K562 (cell line): ENCODE measurements around the gene DNAJB11. TPM values are rescaled to one million over a fixed set of nuclear protein-coding genes. Genes with fewer than 3 reads are reported as not detected.

Source experiments
- BACH1 ChIP-seq: fragments of 200-800 bp; sonication (Bioruptor generic); IDR thresholded peaks from 2 replicates; pipeline ENCODE4 v1.6.1; 2016; ENCODE audit warnings: missing genetic modification characterization, missing compliant biosample characterization
- BCOR ChIP-seq: fragments of 450-650 bp; IDR thresholded peaks from 2 replicates; pipeline ENCODE4 v1.6.1; 2016
- CAMTA2 ChIP-seq: fragments of 250-450 bp; sonication (Bioruptor Pico); conservative IDR thresholded peaks from 2 replicates; pipeline ENCODE4 v1.5.1; 2022
- EZH2 ChIP-seq: IDR thresholded peaks from 2 replicates; pipeline ENCODE4 v1.6.1; 2012; ENCODE audit warnings: low read depth, mild to moderate bottlenecking, inconsistent platforms, low read length, borderline replicate concordance
- GATAD2A ChIP-seq: fragments of 450-650 bp; IDR thresholded peaks from 2 replicates; pipeline ENCODE4 v1.6.1; 2017
- HMG20B ChIP-seq: fragments of 250-450 bp; sonication (Bioruptor Pico); IDR thresholded peaks from 2 replicates; pipeline ENCODE4 v1.5.0; 2021; ENCODE audit warnings: mild to moderate bottlenecking
- KDM4B ChIP-seq, 2 experiments: fragments of 450-650 bp in 1 of 2; sonication (generic) in 1 of 2; IDR thresholded peaks; 2 replicates each; pipeline ENCODE4 v1.6.1; 2016 to 2017; ENCODE audit warnings: borderline replicate concordance in 2 of 2, antibody characterized with exemption in 1 of 2, low read depth in 1 of 2, mild to moderate bottlenecking in 1 of 2
- PHF20 ChIP-seq: fragments of 450-650 bp; IDR thresholded peaks from 2 replicates; pipeline ENCODE4 v1.6.1; 2018; ENCODE audit not compliant: partially characterized antibody
- PTBP1 ChIP-seq: fragments of 200-400 bp; formaldehyde crosslinking; IDR thresholded peaks from 2 replicates; pipeline ENCODE4 v1.6.1; 2017; ENCODE audit warnings: low read depth, low read length
- SMC3 ChIP-seq: conservative IDR thresholded peaks from 2 replicates; pipeline ENCODE4 v1.6.1; 2011; ENCODE audit warnings: low read depth, low read length, improper control_type of control experiment; ENCODE audit not compliant: insufficient read depth
- TEAD4 ChIP-seq, 2 experiments: sonication (generic) in 1 of 2; formaldehyde crosslinking in 1 of 2; IDR thresholded peaks; 2 replicates each; pipeline versions ENCODE4 v1.6.1 to v1.8.0; 2012 to 2022; ENCODE audit warnings: borderline replicate concordance in 1 of 2, inconsistent platforms in 1 of 2, low read length in 1 of 2, mild to moderate bottlenecking in 1 of 2, missing genetic modification reagents in 1 of 2
- ZNF140 ChIP-seq: fragments of 250-450 bp; sonication (Bioruptor Pico); IDR thresholded peaks from 2 replicates; pipeline ENCODE4 v1.8.0; 2021; ENCODE audit warnings: moderate library complexity, mild to moderate bottlenecking, inconsistent platforms
- ZNF175 ChIP-seq: fragments of 200-800 bp; sonication (Bioruptor generic); IDR thresholded peaks from 2 replicates; pipeline ENCODE4 v1.6.1; 2016; ENCODE audit warnings: low read depth, mild to moderate bottlenecking, missing genetic modification characterization, missing compliant biosample characterization
- polyA plus RNA-seq, 8 experiments: library from polyadenylated mRNA; depleted of rRNA in 4 of 8; stranded (reverse) in 5 of 8; unstranded in 3 of 8; fragments of >200 nt; fragmentation: Nextera tagmentation in 2 of 8; fragmentation: Illumina TruSeq in 1 of 8; extraction: Ambion mirVana in 2 of 8; extraction: Trizol in 1 of 8; gene quantifications; 2 replicates each; pipeline versions ENCODE4 v1.2.1 to v1.2.3, GENCODE V29; 2011 to 2014; ENCODE audit warnings: inconsistent platforms in 1 of 8, missing spikeins in 1 of 8
- total RNA-seq, 7 experiments: library from RNA; depleted of rRNA in 6 of 7; stranded (reverse); fragments of >200 nt in 6 of 7; fragmentation: Illumina TruSeq in 2 of 7; extraction: Trizol in 2 of 7; gene quantifications; 2 replicates each; pipeline versions ENCODE4 v1.2.1 to v1.2.3, GENCODE V29; 2011 to 2021; ENCODE audit warnings: low replicate concordance in 1 of 7
- TF ChIP-seq, protein P1 (sequence below): fragments of 450-650 bp; IDR thresholded peaks from 2 replicates; pipeline ENCODE4 v1.6.1; 2016; ENCODE audit warnings: mild to moderate bottlenecking, moderate library complexity
- TF ChIP-seq, protein P2 (sequence below): fragments of 450-650 bp; formaldehyde crosslinking; conservative IDR thresholded peaks from 2 replicates; pipeline ENCODE4 v1.4.0; 2022; ENCODE audit warnings: mild to moderate bottlenecking, missing genetic modification characterization

DNAJB11 gene
- total and polyA plus RNA-seq, 9 of the 15 experiments (the other 6 are each of a cell fraction or from before 2014, with no cell fraction given): 14.8 to 74.7 (median 63.8) TPM

DNA sequence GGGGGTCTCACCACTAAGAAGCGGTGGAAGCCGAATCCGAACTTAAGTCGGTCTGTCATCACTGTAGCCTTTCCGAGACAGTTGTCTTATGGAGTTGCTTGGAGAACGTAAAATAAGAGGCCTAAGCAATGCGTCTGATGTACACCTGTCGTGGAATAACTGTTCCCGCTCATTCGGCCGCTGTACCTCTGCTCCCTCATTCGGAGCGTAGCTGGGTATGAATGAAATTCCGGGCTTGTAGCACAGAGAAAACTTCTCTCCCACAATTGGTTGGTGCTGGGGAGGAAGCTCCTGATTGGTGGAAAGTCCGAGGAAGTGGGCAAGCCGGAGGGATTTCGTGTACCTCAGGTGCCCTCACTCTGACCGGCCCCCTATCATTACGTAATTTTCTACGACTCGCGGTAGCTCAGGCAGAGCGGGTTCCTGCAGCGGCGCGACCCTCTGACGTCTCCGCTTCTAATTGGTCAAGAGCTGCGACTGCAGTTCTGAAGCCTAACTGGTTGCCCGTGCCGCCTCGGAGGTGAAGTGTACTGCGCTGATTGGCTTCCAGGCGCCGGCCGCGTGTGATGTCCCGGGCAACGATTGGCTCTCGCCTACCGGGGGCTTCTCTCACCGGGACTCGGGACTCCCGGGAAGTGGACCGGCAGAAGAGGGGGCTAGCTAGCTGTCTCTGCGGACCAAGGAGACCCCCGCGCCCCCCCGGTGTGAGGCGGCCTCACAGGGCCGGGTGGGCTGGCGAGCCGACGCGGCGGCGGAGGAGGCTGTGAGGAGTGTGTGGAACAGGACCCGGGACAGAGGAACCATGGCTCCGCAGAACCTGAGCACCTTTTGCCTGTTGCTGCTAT is at the start of gene DNAJB11 (continued):
- TF ChIP-seq, protein P1, sequence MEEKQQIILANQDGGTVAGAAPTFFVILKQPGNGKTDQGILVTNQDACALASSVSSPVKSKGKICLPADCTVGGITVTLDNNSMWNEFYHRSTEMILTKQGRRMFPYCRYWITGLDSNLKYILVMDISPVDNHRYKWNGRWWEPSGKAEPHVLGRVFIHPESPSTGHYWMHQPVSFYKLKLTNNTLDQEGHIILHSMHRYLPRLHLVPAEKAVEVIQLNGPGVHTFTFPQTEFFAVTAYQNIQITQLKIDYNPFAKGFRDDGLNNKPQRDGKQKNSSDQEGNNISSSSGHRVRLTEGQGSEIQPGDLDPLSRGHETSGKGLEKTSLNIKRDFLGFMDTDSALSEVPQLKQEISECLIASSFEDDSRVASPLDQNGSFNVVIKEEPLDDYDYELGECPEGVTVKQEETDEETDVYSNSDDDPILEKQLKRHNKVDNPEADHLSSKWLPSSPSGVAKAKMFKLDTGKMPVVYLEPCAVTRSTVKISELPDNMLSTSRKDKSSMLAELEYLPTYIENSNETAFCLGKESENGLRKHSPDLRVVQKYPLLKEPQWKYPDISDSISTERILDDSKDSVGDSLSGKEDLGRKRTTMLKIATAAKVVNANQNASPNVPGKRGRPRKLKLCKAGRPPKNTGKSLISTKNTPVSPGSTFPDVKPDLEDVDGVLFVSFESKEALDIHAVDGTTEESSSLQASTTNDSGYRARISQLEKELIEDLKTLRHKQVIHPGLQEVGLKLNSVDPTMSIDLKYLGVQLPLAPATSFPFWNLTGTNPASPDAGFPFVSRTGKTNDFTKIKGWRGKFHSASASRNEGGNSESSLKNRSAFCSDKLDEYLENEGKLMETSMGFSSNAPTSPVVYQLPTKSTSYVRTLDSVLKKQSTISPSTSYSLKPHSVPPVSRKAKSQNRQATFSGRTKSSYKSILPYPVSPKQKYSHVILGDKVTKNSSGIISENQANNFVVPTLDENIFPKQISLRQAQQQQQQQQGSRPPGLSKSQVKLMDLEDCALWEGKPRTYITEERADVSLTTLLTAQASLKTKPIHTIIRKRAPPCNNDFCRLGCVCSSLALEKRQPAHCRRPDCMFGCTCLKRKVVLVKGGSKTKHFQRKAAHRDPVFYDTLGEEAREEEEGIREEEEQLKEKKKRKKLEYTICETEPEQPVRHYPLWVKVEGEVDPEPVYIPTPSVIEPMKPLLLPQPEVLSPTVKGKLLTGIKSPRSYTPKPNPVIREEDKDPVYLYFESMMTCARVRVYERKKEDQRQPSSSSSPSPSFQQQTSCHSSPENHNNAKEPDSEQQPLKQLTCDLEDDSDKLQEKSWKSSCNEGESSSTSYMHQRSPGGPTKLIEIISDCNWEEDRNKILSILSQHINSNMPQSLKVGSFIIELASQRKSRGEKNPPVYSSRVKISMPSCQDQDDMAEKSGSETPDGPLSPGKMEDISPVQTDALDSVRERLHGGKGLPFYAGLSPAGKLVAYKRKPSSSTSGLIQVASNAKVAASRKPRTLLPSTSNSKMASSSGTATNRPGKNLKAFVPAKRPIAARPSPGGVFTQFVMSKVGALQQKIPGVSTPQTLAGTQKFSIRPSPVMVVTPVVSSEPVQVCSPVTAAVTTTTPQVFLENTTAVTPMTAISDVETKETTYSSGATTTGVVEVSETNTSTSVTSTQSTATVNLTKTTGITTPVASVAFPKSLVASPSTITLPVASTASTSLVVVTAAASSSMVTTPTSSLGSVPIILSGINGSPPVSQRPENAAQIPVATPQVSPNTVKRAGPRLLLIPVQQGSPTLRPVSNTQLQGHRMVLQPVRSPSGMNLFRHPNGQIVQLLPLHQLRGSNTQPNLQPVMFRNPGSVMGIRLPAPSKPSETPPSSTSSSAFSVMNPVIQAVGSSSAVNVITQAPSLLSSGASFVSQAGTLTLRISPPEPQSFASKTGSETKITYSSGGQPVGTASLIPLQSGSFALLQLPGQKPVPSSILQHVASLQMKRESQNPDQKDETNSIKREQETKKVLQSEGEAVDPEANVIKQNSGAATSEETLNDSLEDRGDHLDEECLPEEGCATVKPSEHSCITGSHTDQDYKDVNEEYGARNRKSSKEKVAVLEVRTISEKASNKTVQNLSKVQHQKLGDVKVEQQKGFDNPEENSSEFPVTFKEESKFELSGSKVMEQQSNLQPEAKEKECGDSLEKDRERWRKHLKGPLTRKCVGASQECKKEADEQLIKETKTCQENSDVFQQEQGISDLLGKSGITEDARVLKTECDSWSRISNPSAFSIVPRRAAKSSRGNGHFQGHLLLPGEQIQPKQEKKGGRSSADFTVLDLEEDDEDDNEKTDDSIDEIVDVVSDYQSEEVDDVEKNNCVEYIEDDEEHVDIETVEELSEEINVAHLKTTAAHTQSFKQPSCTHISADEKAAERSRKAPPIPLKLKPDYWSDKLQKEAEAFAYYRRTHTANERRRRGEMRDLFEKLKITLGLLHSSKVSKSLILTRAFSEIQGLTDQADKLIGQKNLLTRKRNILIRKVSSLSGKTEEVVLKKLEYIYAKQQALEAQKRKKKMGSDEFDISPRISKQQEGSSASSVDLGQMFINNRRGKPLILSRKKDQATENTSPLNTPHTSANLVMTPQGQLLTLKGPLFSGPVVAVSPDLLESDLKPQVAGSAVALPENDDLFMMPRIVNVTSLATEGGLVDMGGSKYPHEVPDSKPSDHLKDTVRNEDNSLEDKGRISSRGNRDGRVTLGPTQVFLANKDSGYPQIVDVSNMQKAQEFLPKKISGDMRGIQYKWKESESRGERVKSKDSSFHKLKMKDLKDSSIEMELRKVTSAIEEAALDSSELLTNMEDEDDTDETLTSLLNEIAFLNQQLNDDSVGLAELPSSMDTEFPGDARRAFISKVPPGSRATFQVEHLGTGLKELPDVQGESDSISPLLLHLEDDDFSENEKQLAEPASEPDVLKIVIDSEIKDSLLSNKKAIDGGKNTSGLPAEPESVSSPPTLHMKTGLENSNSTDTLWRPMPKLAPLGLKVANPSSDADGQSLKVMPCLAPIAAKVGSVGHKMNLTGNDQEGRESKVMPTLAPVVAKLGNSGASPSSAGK: no peak; the same call in 1 of the 2 replicates
- TF ChIP-seq PTBP1 (no peak), ZNF140 (CRISPR knock-in tag) (no peak), KDM4B (IDR thresholded peaks at IDR 0.05; ENCODE audit: borderline replicate concordance in 2 of 2, low read depth in 1 of 2) (no peak; a peak in 1 of 4 replicates), TEAD4 (IDR thresholded peaks at IDR 0.05; ENCODE audit: low read length) (peak; percentile 84), TEAD4 (CRISPR knock-in tag; IDR thresholded peaks at IDR 0.05; ENCODE audit: borderline replicate concordance) (peak; percentile 84; the same call in 1 of the 2 replicates), GATAD2A (no peak), SMC3 (no peak), HMG20B (CRISPR knock-in tag) (no peak), BCOR (no peak), ZNF175 (peak; percentile 71; the same call in 1 of the 2 replicates), EZH2 (no peak), BACH1 (tag) (no peak), PHF20 (peak; percentile 69), CAMTA2 (no peak)
- TF ChIP-seq, protein P2, sequence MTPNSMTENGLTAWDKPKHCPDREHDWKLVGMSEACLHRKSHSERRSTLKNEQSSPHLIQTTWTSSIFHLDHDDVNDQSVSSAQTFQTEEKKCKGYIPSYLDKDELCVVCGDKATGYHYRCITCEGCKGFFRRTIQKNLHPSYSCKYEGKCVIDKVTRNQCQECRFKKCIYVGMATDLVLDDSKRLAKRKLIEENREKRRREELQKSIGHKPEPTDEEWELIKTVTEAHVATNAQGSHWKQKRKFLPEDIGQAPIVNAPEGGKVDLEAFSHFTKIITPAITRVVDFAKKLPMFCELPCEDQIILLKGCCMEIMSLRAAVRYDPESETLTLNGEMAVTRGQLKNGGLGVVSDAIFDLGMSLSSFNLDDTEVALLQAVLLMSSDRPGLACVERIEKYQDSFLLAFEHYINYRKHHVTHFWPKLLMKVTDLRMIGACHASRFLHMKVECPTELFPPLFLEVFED (CRISPR knock-in tag): no peak
